ENCODE data around the gene CNTN1.

DNA sequence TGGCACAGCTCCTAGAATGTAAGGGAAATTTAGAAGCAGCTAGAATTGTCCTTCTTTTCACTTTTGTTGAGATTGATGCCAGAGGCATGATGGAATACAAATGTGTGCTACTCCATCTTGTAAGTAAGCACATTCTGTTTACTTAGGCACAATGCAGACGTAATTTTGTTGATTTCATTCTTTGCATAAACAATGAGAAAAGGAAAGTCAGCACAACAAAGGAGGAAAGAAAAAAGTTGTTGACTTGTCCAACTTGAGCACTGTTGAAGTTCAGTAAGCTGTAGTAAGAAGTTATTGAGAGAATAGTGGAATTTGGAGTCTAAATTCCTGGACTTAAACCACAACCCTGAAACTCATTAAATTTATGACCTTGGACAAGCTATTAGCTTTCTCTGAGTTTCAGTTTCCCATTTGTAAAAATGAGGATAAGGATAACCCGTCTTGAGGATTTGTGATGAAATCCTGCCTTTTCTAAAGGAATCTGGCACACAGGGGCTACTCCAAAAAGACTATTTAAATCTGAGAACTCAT, 19.4 kb upstream of the CNTN1 start:
- TF ChIP-seq CTBP1 (IDR thresholded peaks at IDR 0.05; ENCODE audit: borderline replicate concordance) (no peak), SUZ12 (IDR thresholded peaks at IDR 0.05) (no peak), ZNF384 (IDR thresholded peaks at IDR 0.05) (no peak), FOXM1 (IDR thresholded peaks at IDR 0.05; ENCODE audit: borderline replicate concordance) (no peak), BHLHE40 (IDR thresholded peaks at IDR 0.05; ENCODE audit: borderline replicate concordance) (no peak), FOXK2 (IDR thresholded peaks at IDR 0.05) (no peak)

All from HEK293T (cell line).